K562 treated with DMSO at 1 percent for 24 hours (cell line): ENCODE measurements around the gene AHCYL2. TPM values are rescaled to one million over a fixed set of nuclear protein-coding genes. Genes with fewer than 3 reads are reported as not detected.

Experiments
- total RNA-seq: library from RNA; unstranded; fragments of 300-600 nt; gene quantifications from 2 replicates; pipeline ENCODE4 v1.2.3, GENCODE V29; 2022; ENCODE audit warnings: low read depth; ENCODE audit not compliant: insufficient read depth

Gene AHCYL2
- total RNA-seq: 10.7 and 13.2 TPM in 2 replicates

GRCh38 chr7:129224251-129225205 is at the start of gene AHCYL2:
Gene AHCYL2, plus strand, starts transcription at chr7:129225030.

GRCh38 chr7:129188372-129188891 is 36.4 kb upstream of the AHCYL2 start, which contains the start of gene SMO:
Gene SMO, plus strand, starts transcription at chr7:129188633. Its CDS starts 519 bp downstream, at chr7:129189152.

GRCh38 chr7:129433847-129434674 is 209.2 kb downstream of the AHCYL2 start, which contains the start of gene STRIP2:
Gene STRIP2, plus strand, starts transcription at chr7:129434432. Its CDS starts 41 bp downstream, at chr7:129434473.

Other genes with a start within 250 kb of the AHCYL2 start
- gene TNPO3, start 169.9 kb upstream of the AHCYL2 start, total RNA-seq: 77.7 and 79.3 TPM in 2 replicates
- gene TSPAN33, start 80.3 kb upstream of the AHCYL2 start, total RNA-seq: 0.37 and 0.43 TPM in 2 replicates
- 0.21 TPM in 1 of 2 replicates, not detected in the other for gene SMO, start 36.4 kb upstream of the AHCYL2 start, total RNA-seq
- 19.0 and 20.6 TPM in 2 replicates for gene STRIP2, start 209.4 kb downstream of the AHCYL2 start, total RNA-seq